Measurements from ENCODE around the gene CHRNA5.
"Not testable (repeated sequence)": the region's sequence is repeated elsewhere in the genome, so short reads cannot be mapped to it uniquely, and the experiment has no call there.

GRCh38 chr15:78520035-78520434 lies 45.3 kb upstream of the CHRNA5 start:
- TF ChIP-seq CTCF (IDR thresholded peaks at IDR 0.05); ZFX (IDR thresholded peaks at IDR 0.05; ENCODE audit: borderline replicate concordance): not testable (repeated sequence)

All from 22Rv1 (cell line).